ENCODE results near the gene NONO. TPM values are rescaled to one million over a fixed set of nuclear protein-coding genes. Genes with fewer than 3 reads are reported as not detected.
"Not testable (repeated sequence)": the region's sequence is repeated elsewhere in the genome, so short reads cannot be mapped to it uniquely, and the experiment has no call there.

NONO gene
- total RNA-seq, 1 donor = 478 TPM

GRCh38 chrX:71320126-71320525 is 36.7 kb downstream of the NONO start:
- no peak overlapping the region for H2AFZ ChIP-seq (ENCODE audit: low read length)
- H3K4me3 ChIP-seq (ENCODE audit: insufficient read depth, low read length) = no peak overlapping the region
- no peak for DNase-seq (ENCODE audit: insufficient read length, low spot score, missing footprints)
- no peaks in the 10 kb centered on the region for H3K79me2 ChIP-seq (ENCODE audit: insufficient read depth, low read length)
- TF ChIP-seq, protein P1, sequence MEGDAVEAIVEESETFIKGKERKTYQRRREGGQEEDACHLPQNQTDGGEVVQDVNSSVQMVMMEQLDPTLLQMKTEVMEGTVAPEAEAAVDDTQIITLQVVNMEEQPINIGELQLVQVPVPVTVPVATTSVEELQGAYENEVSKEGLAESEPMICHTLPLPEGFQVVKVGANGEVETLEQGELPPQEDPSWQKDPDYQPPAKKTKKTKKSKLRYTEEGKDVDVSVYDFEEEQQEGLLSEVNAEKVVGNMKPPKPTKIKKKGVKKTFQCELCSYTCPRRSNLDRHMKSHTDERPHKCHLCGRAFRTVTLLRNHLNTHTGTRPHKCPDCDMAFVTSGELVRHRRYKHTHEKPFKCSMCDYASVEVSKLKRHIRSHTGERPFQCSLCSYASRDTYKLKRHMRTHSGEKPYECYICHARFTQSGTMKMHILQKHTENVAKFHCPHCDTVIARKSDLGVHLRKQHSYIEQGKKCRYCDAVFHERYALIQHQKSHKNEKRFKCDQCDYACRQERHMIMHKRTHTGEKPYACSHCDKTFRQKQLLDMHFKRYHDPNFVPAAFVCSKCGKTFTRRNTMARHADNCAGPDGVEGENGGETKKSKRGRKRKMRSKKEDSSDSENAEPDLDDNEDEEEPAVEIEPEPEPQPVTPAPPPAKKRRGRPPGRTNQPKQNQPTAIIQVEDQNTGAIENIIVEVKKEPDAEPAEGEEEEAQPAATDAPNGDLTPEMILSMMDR (IDR thresholded peaks at IDR 0.05; ENCODE audit: extremely low read depth, low read depth, low read length) = no peak
- no peaks in the 10 kb centered on the region for H4K20me1 ChIP-seq (ENCODE audit: insufficient read depth, low read length)
- no peaks in the 10 kb centered on the region for H3K9me3 ChIP-seq (ENCODE audit: low read depth, low read length)
- no peak overlapping the region for H3K27ac ChIP-seq (ENCODE audit: low read depth, low read length)
- no peak overlapping the region for H3K4me2 ChIP-seq (ENCODE audit: insufficient read depth, low read length)
- no peaks in the 10 kb centered on the region for H3K36me3 ChIP-seq (ENCODE audit: insufficient read depth, low read length)
- H3K27me3 ChIP-seq (ENCODE audit: insufficient read depth, low read length) = no peaks in the 10 kb centered on the region
- H3K4me1 ChIP-seq (ENCODE audit: insufficient read depth, low read length) = peaks cover 6% of the 10 kb centered on the region

DNA sequence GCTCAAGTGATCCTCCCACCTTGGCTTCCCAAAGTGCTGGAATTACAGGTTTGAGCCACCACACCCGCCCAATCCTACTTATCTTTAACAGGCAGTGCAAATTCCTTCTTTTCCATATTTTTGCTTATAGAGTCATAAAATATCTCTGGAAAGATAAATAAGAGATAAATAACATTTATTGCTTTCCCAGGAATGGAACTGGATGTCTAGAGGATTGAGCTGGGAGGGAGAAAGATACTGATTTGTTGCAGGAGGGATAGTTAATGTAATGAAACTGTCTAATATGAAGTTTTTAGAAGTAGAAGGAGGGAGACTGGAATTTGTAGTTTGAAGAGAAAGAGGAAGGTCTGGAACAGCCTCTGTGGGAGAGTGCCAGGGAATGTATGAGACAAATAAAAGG is 38.3 kb downstream of the NONO start:
- no peak overlapping the region for H3K27ac ChIP-seq (ENCODE audit: low read depth, low read length)
- no peaks in the 10 kb centered on the region for H3K9me3 ChIP-seq (ENCODE audit: low read depth, low read length)
- no peaks in the 10 kb centered on the region for H3K79me2 ChIP-seq (ENCODE audit: insufficient read depth, low read length)
- DNase-seq (ENCODE audit: insufficient read length, low spot score, missing footprints) = no peak
- no peak overlapping the region for H3K4me3 ChIP-seq (ENCODE audit: insufficient read depth, low read length)
- no peak overlapping the region for H2AFZ ChIP-seq (ENCODE audit: low read length)
- TF ChIP-seq, protein P1 (IDR thresholded peaks at IDR 0.05; ENCODE audit: extremely low read depth, low read depth, low read length) = no peak
- H3K27me3 ChIP-seq (ENCODE audit: insufficient read depth, low read length) = no peaks in the 10 kb centered on the region
- no peak overlapping the region for H3K4me2 ChIP-seq (ENCODE audit: insufficient read depth, low read length)
- no peaks in the 10 kb centered on the region for H3K4me1 ChIP-seq (ENCODE audit: insufficient read depth, low read length)
- no peaks in the 10 kb centered on the region for H3K36me3 ChIP-seq (ENCODE audit: insufficient read depth, low read length)
- no peaks in the 10 kb centered on the region for H4K20me1 ChIP-seq (ENCODE audit: insufficient read depth, low read length)

DNA sequence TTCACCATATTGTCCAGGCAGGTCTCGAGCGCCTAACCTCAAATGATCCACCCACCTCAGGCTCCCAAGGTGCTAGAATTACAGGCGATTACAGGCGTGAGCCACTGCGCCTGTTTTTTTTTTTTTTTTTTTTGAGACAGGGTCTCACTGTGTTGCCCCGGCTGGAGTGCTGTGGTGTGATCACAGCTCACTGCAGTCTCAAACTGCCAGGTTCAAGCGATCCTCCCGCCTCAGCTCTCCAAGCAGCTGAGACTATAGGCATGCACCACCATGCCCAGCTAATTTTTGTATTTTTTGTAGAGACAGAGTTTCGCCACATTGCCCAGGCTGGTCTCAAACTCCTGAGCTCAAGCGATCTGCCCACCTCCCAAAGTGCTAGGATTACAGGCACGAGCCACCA is 41.0 kb downstream of the NONO start:
- H3K4me3 ChIP-seq (ENCODE audit: insufficient read depth, low read length); DNase-seq (ENCODE audit: insufficient read length, low spot score, missing footprints); H3K36me3 ChIP-seq (ENCODE audit: insufficient read depth, low read length); H3K27ac ChIP-seq (ENCODE audit: low read depth, low read length); H2AFZ ChIP-seq (ENCODE audit: low read length); H4K20me1 ChIP-seq (ENCODE audit: insufficient read depth, low read length); H3K4me2 ChIP-seq (ENCODE audit: insufficient read depth, low read length); H3K9me3 ChIP-seq (ENCODE audit: low read depth, low read length); H3K79me2 ChIP-seq (ENCODE audit: insufficient read depth, low read length); H3K27me3 ChIP-seq (ENCODE audit: insufficient read depth, low read length); H3K4me1 ChIP-seq (ENCODE audit: insufficient read depth, low read length): not testable (repeated sequence)

DNA sequence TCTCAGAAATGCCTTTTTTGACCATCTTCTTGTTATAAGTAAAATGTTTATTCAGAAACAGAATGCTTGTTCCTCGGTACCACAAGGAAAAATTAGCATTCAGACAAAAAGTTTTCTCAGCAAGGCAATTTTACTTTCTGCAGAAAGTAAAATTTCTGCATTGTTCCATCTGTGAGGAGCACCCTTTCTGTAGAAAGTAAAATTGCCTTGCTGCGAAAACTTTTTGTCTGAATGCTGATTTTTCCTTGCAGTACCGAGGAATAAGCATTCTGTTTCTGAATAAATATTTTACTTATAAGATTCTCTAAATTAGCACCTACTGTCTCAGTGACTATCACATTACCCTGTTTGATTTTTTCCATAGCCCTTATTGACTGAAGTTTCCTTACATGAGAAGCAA is 43.0 kb downstream of the NONO start:
- DNase-seq (ENCODE audit: insufficient read length, low spot score, missing footprints) = no peak
- Histone ChIP-seq H3K9me3 (ENCODE audit: low read depth, low read length) (no peaks in the 10 kb centered on the region), H3K36me3 (ENCODE audit: insufficient read depth, low read length) (peaks cover 4% of the 10 kb centered on the region), H3K27me3 (ENCODE audit: insufficient read depth, low read length) (no peaks in the 10 kb centered on the region), H3K4me2 (ENCODE audit: insufficient read depth, low read length) (no peak overlapping the region), H3K27ac (ENCODE audit: low read depth, low read length) (no peak overlapping the region), H3K4me3 (ENCODE audit: insufficient read depth, low read length) (no peak overlapping the region), H3K4me1 (ENCODE audit: insufficient read depth, low read length) (no peaks in the 10 kb centered on the region), H4K20me1 (ENCODE audit: insufficient read depth, low read length) (no peaks in the 10 kb centered on the region), H2AFZ (ENCODE audit: low read length) (no peak overlapping the region), H3K79me2 (ENCODE audit: insufficient read depth, low read length) (no peaks in the 10 kb centered on the region)
- TF ChIP-seq, protein P1 (IDR thresholded peaks at IDR 0.05; ENCODE audit: extremely low read depth, low read depth, low read length) = no peak

DNA sequence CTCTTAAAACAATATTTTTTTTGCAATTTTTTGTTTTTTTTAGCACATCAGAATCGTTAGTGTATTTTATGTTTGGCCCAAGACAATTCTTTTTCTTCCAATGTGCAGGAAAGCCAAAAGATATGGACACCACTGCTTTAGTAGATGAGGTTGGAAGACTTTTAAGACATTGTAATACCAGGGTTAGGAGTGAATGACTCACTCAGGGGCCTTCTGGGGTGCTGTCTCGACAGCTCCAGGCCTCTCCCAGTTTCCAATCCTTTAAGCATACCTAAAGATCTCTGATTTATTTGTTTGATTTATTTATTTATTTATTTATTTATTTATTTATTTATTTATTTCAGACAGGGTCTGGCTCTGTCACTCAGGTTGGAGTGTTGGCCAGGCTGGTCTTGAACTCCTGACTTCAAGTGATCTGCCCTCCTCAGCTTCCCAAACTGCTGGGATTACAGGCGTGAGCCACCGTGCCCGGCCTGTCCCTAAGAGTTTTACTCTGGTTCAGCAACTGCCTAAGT is 65.8 kb downstream of the NONO start:
- not testable (repeated sequence) for H3K4me3 ChIP-seq (ENCODE audit: insufficient read depth, low read length); H4K20me1 ChIP-seq (ENCODE audit: insufficient read depth, low read length); H3K27me3 ChIP-seq (ENCODE audit: insufficient read depth, low read length); H3K9me3 ChIP-seq (ENCODE audit: low read depth, low read length); H3K27ac ChIP-seq (ENCODE audit: low read depth, low read length); H3K79me2 ChIP-seq (ENCODE audit: insufficient read depth, low read length); H3K36me3 ChIP-seq (ENCODE audit: insufficient read depth, low read length); H3K4me2 ChIP-seq (ENCODE audit: insufficient read depth, low read length); DNase-seq (ENCODE audit: insufficient read length, low spot score, missing footprints); H3K4me1 ChIP-seq (ENCODE audit: insufficient read depth, low read length); H2AFZ ChIP-seq (ENCODE audit: low read length)

GRCh38 chrX:71349867-71350266 is 66.4 kb downstream of the NONO start:
- H4K20me1 ChIP-seq (ENCODE audit: insufficient read depth, low read length); H3K4me3 ChIP-seq (ENCODE audit: insufficient read depth, low read length); H3K36me3 ChIP-seq (ENCODE audit: insufficient read depth, low read length); H3K79me2 ChIP-seq (ENCODE audit: insufficient read depth, low read length); H3K27ac ChIP-seq (ENCODE audit: low read depth, low read length); DNase-seq (ENCODE audit: insufficient read length, low spot score, missing footprints); H3K4me1 ChIP-seq (ENCODE audit: insufficient read depth, low read length); H2AFZ ChIP-seq (ENCODE audit: low read length); H3K27me3 ChIP-seq (ENCODE audit: insufficient read depth, low read length); H3K4me2 ChIP-seq (ENCODE audit: insufficient read depth, low read length); H3K9me3 ChIP-seq (ENCODE audit: low read depth, low read length): not testable (repeated sequence)
